SK-N-SH (cell line): ENCODE data around the gene CXorf65. TPM values are rescaled to one million over a fixed set of nuclear protein-coding genes. Genes with fewer than 3 reads are reported as not detected.

ENCODE experiments used
- CTCF ChIA-PET: fragments of 300-600, 350-600 bp; formaldehyde crosslinking; extraction: SDS; loops from one replicate; lab custom pipeline; 2021; lab: Yijun Ruan, JAX
- POLR2A ChIA-PET: fragments of 350-600 bp; sonication (Branson Sonifier 250); formaldehyde crosslinking; extraction: SDS; loops from one replicate; lab custom pipeline; 2020; ENCODE audit warnings: antibody characterized with exemption, inconsistent platforms; lab: Yijun Ruan, JAX
- DNase-seq: peaks from one replicate; pipeline ENCODE4 v3.0.0; 2012
- H2AFZ ChIP-seq: fragments of 200-600 bp; sonication (generic); 2 replicates; pipeline ENCODE4 v1.8.1; 2016; ENCODE audit warnings: antibody characterized with exemption, mild to moderate bottlenecking, low read depth
- H3F3A ChIP-seq: fragments of 200-600 bp; sonication (generic); replicated peaks from 2 replicates; pipeline ENCODE3; 2016; ENCODE audit warnings: antibody characterized with exemption, mild to moderate bottlenecking; ENCODE audit not compliant: insufficient read depth
- H3K27ac ChIP-seq, 2 experiments: fragments of 200-500 bp in 1 of 2; fragments of 200-600 bp in 1 of 2; sonication (Bioruptor generic) in 1 of 2; sonication (generic), shearing (Covaris generic) in 1 of 2; 2 replicates each; pipeline versions ENCODE4 v1.5.1 to v1.6.1; 2014 to 2016; ENCODE audit warnings: low read depth in 2 of 2, inconsistent platforms in 1 of 2, low read length in 1 of 2, mild to moderate bottlenecking in 1 of 2, mixed read lengths in 1 of 2
- H3K27me3 ChIP-seq: fragments of 200-600 bp; sonication (generic), shearing (Covaris generic); 2 replicates; pipeline ENCODE4 v1.6.1; 2016; ENCODE audit warnings: mixed run types; ENCODE audit not compliant: insufficient read depth
- H3K36me3 ChIP-seq, 2 experiments: fragments of 200-500 bp in 1 of 2; fragments of 200-600 bp in 1 of 2; sonication (Bioruptor generic) in 1 of 2; sonication (generic) in 1 of 2; replicated peaks in 1 of 2; 2 replicates each; pipeline versions ENCODE3 to v1.5.1; 2014 to 2016; ENCODE audit warnings: low read length in 1 of 2, mild to moderate bottlenecking in 1 of 2; ENCODE audit not compliant: insufficient read depth in 2 of 2, control insufficient read depth in 1 of 2
- H3K4me1 ChIP-seq, 2 experiments: fragments of 200-500 bp in 1 of 2; fragments of 200-600 bp in 1 of 2; sonication (Bioruptor generic) in 1 of 2; sonication (generic), shearing (Covaris generic) in 1 of 2; 2 replicates each; pipeline versions ENCODE4 v1.5.1 to v1.6.1; 2014 to 2016; ENCODE audit warnings: low read depth in 1 of 2, low read length in 1 of 2, mixed run types in 1 of 2; ENCODE audit not compliant: insufficient read depth in 2 of 2, control insufficient read depth in 1 of 2
- H3K4me2 ChIP-seq: fragments of 200-600 bp; sonication (generic), shearing (Covaris generic); 2 replicates; pipeline ENCODE4 v1.6.1; 2017; ENCODE audit warnings: mixed run types
- H3K4me3 ChIP-seq, 2 experiments: fragments of 200-500 bp in 1 of 2; fragments of 200-600 bp in 1 of 2; sonication (Bioruptor generic) in 1 of 2; sonication (generic), shearing (Covaris generic) in 1 of 2; 2 replicates each; pipeline versions ENCODE4 v1.5.1 to v1.8.1; 2014 to 2016; ENCODE audit warnings: low read depth in 2 of 2, inconsistent platforms in 1 of 2, low read length in 1 of 2, mild to moderate bottlenecking in 1 of 2, mixed read lengths in 1 of 2, moderate library complexity in 1 of 2
- H3K79me2 ChIP-seq: fragments of 200-600 bp; sonication (generic); 2 replicates; pipeline ENCODE4 v1.8.1; 2017; ENCODE audit warnings: mild to moderate bottlenecking; ENCODE audit not compliant: insufficient read depth
- H3K9ac ChIP-seq: fragments of 200-600 bp; sonication (generic); 2 replicates; pipeline ENCODE4 v1.6.1; 2017; ENCODE audit warnings: mixed run types
- H3K9me2 ChIP-seq: fragments of 200-600 bp; sonication (generic); 2 replicates; pipeline ENCODE4 v1.6.1; 2017; ENCODE audit warnings: mixed run types
- H3K9me3 ChIP-seq: fragments of 200-600 bp; sonication (generic); 2 replicates; pipeline ENCODE4 v1.6.1; 2017; ENCODE audit warnings: mixed run types, mild to moderate bottlenecking, moderate library complexity
- H4K20me1 ChIP-seq: fragments of 200-600 bp; sonication (generic); 2 replicates; pipeline ENCODE4 v1.6.1; 2017; ENCODE audit warnings: mild to moderate bottlenecking, mixed run types; ENCODE audit not compliant: insufficient read depth
- CTCF ChIP-seq: fragments of 200-600 bp; sonication (generic); IDR thresholded peaks from 2 replicates; pipeline ENCODE4 v1.6.1; 2017; ENCODE audit warnings: antibody characterized with exemption, mild to moderate bottlenecking, moderate library complexity
- EP300 ChIP-seq, 2 experiments: IDR thresholded peaks; 2 replicates each; pipeline versions ENCODE4 v1.4.0 to v1.6.1; 2012; ENCODE audit warnings: borderline replicate concordance in 1 of 2, low read depth in 1 of 2, low read length in 1 of 2
- FOXJ3 ChIP-seq: sonication (generic); formaldehyde crosslinking; IDR thresholded peaks from 2 replicates; pipeline ENCODE4 v1.5.1; 2020; ENCODE audit warnings: mild to moderate bottlenecking, missing genetic modification reagents
- IRF3 ChIP-seq: fragments of 150-350 bp; IDR thresholded peaks from 2 replicates; pipeline ENCODE4 v1.6.1; 2016; ENCODE audit warnings: mild to moderate bottlenecking, low read depth, low read length
- POLR2AphosphoS5 ChIP-seq: IDR thresholded peaks from 2 replicates; pipeline ENCODE4 v1.6.1; 2012; ENCODE audit warnings: low read depth, low read length
- RAD21 ChIP-seq: IDR thresholded peaks from 2 replicates; pipeline ENCODE4 v1.6.1; 2012; ENCODE audit warnings: mild to moderate bottlenecking, low read length
- USF1 ChIP-seq: IDR thresholded peaks from 2 replicates; pipeline ENCODE4 v1.4.0; 2012; ENCODE audit warnings: low read depth, borderline replicate concordance
- USF2 ChIP-seq: fragments of 150-350 bp; IDR thresholded peaks from 2 replicates; pipeline ENCODE4 v1.6.1; 2017; ENCODE audit warnings: antibody characterized with exemption, low read length, low read depth, borderline replicate concordance
- WGBS: methylation state at CpG from one replicate; pipeline ENCODE4 v1.1.6; 2017; ENCODE audit warnings: low lambda C conversion rate; 5-methylcytosine and 5-hydroxymethylcytosine counted together
- polyA plus RNA-seq, 3 experiments: library from polyadenylated mRNA; depleted of rRNA; stranded (reverse); fragments of >200 nt; gene quantifications; 2 replicates each; pipeline ENCODE4 v1.2.3, GENCODE V29; 2012

Gene CXorf65
- polyA plus RNA-seq, 1 of the 3 experiments (the other 2 are of a cell fraction): not detected

GRCh38 chrX:71067089-71067488 lies 39.5 kb downstream of the CXorf65 start:
- WGBS: 13% methylated on average over 2 of the region's 2 CpGs
- H4K20me1 ChIP-seq: no peaks in the 10 kb centered on the region
- peak overlapping the region; percentile 78; the same call in 1 of the 2 replicates for H3K9ac ChIP-seq
- H3K4me1 ChIP-seq: no peaks in the 10 kb centered on the region
- TF ChIP-seq USF2 (no peak), CTCF (no peak), EP300 (IDR thresholded peaks at IDR 0.05; ENCODE audit: borderline replicate concordance in 1 of 2, low read depth in 1 of 2, low read length in 1 of 2) (no peak), USF1 (no peak)
- TF ChIP-seq, all 33 proteins: peak for 0
- no peak for DNase-seq
- Histone ChIP-seq H3F3A (no peaks in the 10 kb centered on the region), H3K27me3 (peaks cover 3% of the 10 kb centered on the region; the same call in 1 of the 2 replicates), H3K9me2 (no peaks in the 10 kb centered on the region), H3K4me2 (peak overlapping the region; percentile 63), H3K79me2 (peaks cover 48% of the 10 kb centered on the region), H3K27ac (peak overlapping the region; percentile 65 to 81; a peak in 2 of 4 replicates), H3K36me3 (peaks cover 5 to 6% of the 10 kb centered on the region in 2 experiments), H2AFZ (peak overlapping the region; percentile 70; the same call in 1 of the 2 replicates), H3K4me3 (peak overlapping the region; percentile 62 to 71), H3K9me3 (no peaks in the 10 kb centered on the region; the same call in 1 of the 2 replicates)
- POLR2A ChIA-PET: no interaction called here
- CTCF ChIA-PET: interaction anchor here (1.3 kb wide), 1 partner anchor 62 kb away, joined by 3 read pairs; no protein-coding TSS in a partner anchor

- no peaks in the 10 kb centered on the region for H3K4me1 ChIP-seq
- H3K9me2 ChIP-seq: no peaks in the 10 kb centered on the region
- no peak overlapping the region for H3K4me2 ChIP-seq
- no peaks in the 10 kb centered on the region for H3K9me3 ChIP-seq
- no peaks in the 10 kb centered on the region for H4K20me1 ChIP-seq
- POLR2A ChIA-PET: no interaction called here
- no peak for DNase-seq
- no peaks in the 10 kb centered on the region for H3K27me3 ChIP-seq
- H3F3A ChIP-seq: no peaks in the 10 kb centered on the region
- TF ChIP-seq RAD21 (no peak), POLR2AphosphoS5 (no peak), FOXJ3 (CRISPR knock-in tag) (no peak), IRF3 (no peak)
- TF ChIP-seq, all 33 proteins: peak for 0
- Histone ChIP-seq H3K9ac (no peak overlapping the region), H2AFZ (no peak overlapping the region), H3K4me3 (no peak overlapping the region), H3K79me2 (peaks cover 21% of the 10 kb centered on the region), H3K27ac (no peak overlapping the region), H3K36me3 (peaks cover 10 to 19% of the 10 kb centered on the region in 2 experiments)
- CTCF ChIA-PET: no interaction called here
Measured at GRCh38 chrX:71060127-71060526, 46.4 kb downstream of the CXorf65 start.
